ENCODE results near the gene CPT1B.

CPT1B gene

GRCh38 chr22:50553310-50553709, 24.9 kb downstream of the CPT1B start:
- DNase-seq (ENCODE audit: low read depth): no peak
- H3K4me3 ChIP-seq (ENCODE audit: control insufficient read depth, low read depth, low read length): no peak overlapping the region
- TF ChIP-seq CTCF (IDR thresholded peaks at IDR 0.05; ENCODE audit: control insufficient read depth, insufficient read depth, low read depth, low read length, missing control alignments): no peak

GRCh38 chr22:50551160-50551752, 27.0 kb downstream of the CPT1B start:
- no peak for TF ChIP-seq CTCF (IDR thresholded peaks at IDR 0.05; ENCODE audit: control insufficient read depth, insufficient read depth, low read depth, low read length, missing control alignments)
- H3K4me3 ChIP-seq (ENCODE audit: control insufficient read depth, low read depth, low read length): no peak overlapping the region

GRCh38 chr22:50550395-50550794, 27.8 kb downstream of the CPT1B start:
- no peak overlapping the region for H3K4me3 ChIP-seq (ENCODE audit: control insufficient read depth, low read depth, low read length)
- DNase-seq (ENCODE audit: low read depth): no peak
- no peak for TF ChIP-seq CTCF (IDR thresholded peaks at IDR 0.05; ENCODE audit: control insufficient read depth, insufficient read depth, low read depth, low read length, missing control alignments)

More at GRCh38 chr22:50551160-50551752, 27.0 kb downstream of the CPT1B start:
- DNase-seq (ENCODE audit: low read depth): no peak

GRCh38 chr22:50548921-50549790, 29.1 kb downstream of the CPT1B start:
- TF ChIP-seq CTCF (IDR thresholded peaks at IDR 0.05; ENCODE audit: control insufficient read depth, insufficient read depth, low read depth, low read length, missing control alignments): no peak
- DNase-seq (ENCODE audit: low read depth): no peak
- no peak overlapping the region for H3K4me3 ChIP-seq (ENCODE audit: control insufficient read depth, low read depth, low read length)

GRCh38 chr22:50548040-50548920, 29.9 kb downstream of the CPT1B start:
- H3K4me3 ChIP-seq (ENCODE audit: control insufficient read depth, low read depth, low read length): no peak overlapping the region
- no peak for TF ChIP-seq CTCF (IDR thresholded peaks at IDR 0.05; ENCODE audit: control insufficient read depth, insufficient read depth, low read depth, low read length, missing control alignments)
- no peak for DNase-seq (ENCODE audit: low read depth)

GRCh38 chr22:50547263-50547985, 30.8 kb downstream of the CPT1B start:
- TF ChIP-seq CTCF (IDR thresholded peaks at IDR 0.05; ENCODE audit: control insufficient read depth, insufficient read depth, low read depth, low read length, missing control alignments): no peak
- DNase-seq (ENCODE audit: low read depth): no peak
- no peak overlapping the region for H3K4me3 ChIP-seq (ENCODE audit: control insufficient read depth, low read depth, low read length)

Measured in AG09309 (cell line).